Measurements from ENCODE around the gene ACER3.

ACER3 gene

DNA sequence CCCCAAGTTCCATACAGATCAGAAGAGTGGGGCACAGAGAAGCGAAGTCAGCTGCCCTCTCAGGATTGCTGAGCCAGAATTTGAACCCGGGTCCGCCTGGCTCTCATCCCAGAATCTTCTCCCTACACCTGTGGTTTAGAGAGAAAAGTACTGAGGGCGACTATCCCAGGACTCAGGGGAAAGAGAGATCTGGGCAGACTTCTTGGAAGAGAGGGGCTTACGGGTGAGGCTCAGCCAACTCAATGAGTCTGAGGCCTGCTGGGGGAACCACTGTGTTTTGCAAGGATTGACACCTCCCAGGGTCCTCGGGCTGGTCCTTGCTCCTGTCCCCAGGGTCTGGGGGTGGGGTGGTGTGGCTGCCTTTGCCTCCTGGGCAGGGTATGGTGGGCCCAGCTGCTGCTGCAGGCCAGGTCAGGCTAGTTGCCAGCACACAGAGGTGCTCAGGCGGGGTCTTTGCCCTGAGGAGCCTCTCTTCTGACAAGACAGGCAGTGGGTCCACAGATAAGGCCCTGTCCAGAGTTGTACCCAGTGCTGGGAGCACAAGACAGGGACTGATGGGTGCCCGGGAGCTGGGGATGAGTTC is 207.2 kb downstream of the ACER3 start:
- H3K9me3 Mint-ChIP-seq = no peaks in the 10 kb centered on the region
- H3K27ac Mint-ChIP-seq = no peak overlapping the region
- H3K4me3 Mint-ChIP-seq = no peak overlapping the region
- intact Hi-C loops (cut with micrococcal nuclease) = loop anchor here (2.0 kb wide), 1 partner anchor 21 kb away; no protein-coding TSS in a partner anchor
- H3K4me1 Mint-ChIP-seq (ENCODE audit: low read depth) = peaks cover 21% of the 10 kb centered on the region
- H3K36me3 Mint-ChIP-seq (ENCODE audit: low read depth) = no peaks in the 10 kb centered on the region
- peaks cover 45% of the 10 kb centered on the region for H3K27me3 Mint-ChIP-seq

DNA sequence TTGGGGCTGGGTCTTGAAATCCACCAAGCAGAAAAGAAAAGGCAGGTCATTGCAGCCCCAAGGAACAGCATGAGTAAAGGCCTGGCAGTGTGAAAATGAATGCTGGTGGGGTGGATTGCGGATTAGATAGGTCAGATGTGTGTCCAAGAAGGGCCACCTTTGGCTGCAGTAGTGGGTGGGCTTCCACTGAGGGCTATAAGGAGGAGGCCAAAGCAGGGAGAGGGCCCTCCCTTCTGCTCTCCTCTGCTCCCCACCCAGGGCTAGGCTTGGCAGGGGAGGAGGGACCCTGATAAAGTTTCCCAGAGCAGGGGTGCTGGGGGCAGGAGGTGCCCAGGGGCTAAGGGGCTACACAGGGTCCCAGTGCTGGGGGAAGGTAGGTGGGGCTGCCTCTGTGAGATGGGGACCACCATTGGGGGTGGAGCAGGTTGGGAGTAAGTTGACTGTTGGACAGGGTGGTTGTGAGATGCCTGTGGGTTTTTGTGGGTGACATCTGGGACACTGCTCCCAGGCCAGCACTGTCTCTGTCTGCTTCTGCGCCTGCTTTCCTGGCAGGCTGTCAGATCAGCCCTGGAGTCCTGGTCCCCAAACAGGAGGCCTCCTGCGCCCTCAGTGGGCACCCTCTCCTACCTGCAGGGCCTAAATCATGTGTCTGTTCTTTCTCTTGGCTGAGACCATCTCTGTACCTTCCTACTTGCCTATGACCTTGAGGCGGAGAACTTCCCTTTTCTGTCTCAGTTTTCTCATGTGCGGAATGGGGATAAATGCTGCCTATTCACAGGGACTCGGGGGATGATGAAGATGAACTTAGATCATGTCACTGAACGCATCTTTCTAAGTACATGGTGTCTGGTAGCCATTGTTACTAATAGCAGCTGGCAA is 208.0 kb downstream of the ACER3 start:
- Mint-ChIP-seq H3K4me1 (ENCODE audit: low read depth) (peaks cover 21% of the 10 kb centered on the region), H3K27ac (no peak overlapping the region), H3K4me3 (no peak overlapping the region), H3K36me3 (ENCODE audit: low read depth) (no peaks in the 10 kb centered on the region), H3K27me3 (peaks cover 43% of the 10 kb centered on the region), H3K9me3 (no peaks in the 10 kb centered on the region)
- intact Hi-C loops (cut with micrococcal nuclease) = no loop called here

DNA sequence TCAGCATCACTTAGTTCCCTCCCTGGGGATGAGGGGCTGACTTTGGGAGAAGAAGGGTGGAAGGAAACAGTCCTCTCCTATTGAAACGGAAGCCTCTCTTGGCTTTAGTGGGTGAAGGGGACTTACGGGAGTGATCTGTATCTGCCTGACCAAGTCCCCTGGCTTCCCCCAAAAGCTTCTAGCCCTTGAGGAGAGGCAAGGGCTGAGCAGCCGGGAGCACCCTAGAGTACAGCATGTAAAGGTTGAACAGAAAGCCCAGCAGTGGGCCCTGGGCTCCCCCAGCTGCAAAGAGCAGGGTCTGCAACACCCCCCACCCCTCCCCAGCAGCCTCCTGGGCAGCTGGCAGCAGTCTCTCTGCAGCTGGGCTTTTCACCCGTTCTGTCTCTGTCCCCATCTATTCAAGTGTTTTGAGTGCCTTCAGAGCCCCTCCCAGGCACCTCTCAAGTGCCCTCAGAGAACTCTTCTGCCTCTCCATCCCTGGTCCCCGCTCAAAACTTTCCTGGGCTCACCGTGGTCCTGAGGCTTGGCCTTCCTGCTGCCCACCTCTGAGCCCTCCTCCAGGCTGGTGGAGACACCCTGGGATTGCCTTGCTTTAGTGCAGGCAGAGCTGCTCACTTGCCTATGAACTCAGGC is 208.7 kb downstream of the ACER3 start:
- Mint-ChIP-seq H3K27ac (no peak overlapping the region), H3K4me3 (no peak overlapping the region), H3K4me1 (ENCODE audit: low read depth) (peaks cover 21% of the 10 kb centered on the region), H3K27me3 (peaks cover 44% of the 10 kb centered on the region), H3K9me3 (no peaks in the 10 kb centered on the region), H3K36me3 (ENCODE audit: low read depth) (no peaks in the 10 kb centered on the region)
- intact Hi-C loops (cut with micrococcal nuclease) = no loop called here

DNA sequence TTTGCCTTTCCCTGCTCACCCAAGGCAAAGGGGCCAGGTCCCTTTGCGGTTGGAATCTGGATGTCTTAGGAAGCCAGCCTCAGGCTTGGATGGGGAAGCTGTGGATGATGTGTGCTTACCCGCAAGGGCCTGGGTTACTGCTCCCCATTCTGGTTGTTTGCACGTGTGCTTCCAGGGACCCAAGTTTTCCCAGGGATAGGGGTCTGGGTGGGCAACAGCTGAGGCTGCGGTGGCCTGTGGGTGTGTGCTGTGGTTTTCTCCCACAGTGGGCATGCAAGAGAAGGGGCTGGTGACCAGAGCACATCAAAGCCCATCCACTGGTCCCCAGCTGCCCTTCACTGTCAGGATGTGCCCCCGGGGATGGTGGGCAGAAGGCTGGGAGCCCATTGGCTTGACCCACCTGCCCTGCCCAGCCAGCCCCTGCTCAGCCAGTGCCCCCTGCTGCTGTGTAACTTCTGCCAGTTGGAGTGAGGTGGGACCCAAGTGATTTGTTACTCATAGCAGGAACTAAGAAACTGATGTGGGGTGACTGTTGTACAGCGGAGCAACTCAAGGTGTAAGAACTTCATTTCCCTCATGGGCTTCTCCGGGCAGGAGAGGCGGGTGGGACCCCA is 209.4 kb downstream of the ACER3 start:
- no peaks in the 10 kb centered on the region for H3K9me3 Mint-ChIP-seq
- no peaks in the 10 kb centered on the region for H3K36me3 Mint-ChIP-seq (ENCODE audit: low read depth)
- H3K27ac Mint-ChIP-seq = no peak overlapping the region
- intact Hi-C loops (cut with micrococcal nuclease) = no loop called here
- H3K27me3 Mint-ChIP-seq = peaks cover 41% of the 10 kb centered on the region
- no peak overlapping the region for H3K4me3 Mint-ChIP-seq
- peaks cover 21% of the 10 kb centered on the region for H3K4me1 Mint-ChIP-seq (ENCODE audit: low read depth)

DNA sequence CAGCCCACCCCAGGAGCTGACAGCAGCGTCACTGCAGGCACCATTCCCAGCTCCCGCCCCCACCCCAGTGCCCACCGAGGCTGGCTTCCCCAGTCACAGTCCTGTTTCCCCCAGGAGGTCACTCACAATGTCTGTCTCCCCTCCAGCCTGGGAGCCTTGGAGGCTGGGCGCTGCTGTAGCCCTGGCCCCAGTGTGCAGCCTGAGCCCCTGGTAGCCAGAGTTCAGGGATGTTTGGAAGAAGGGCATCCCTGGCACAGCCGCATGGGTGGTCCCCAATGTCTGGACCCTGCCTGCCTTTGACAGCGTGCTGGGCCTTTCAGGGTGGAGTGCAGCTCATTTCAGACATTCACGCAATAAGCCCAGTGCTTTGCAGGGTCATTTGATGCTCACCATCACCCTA is 210.4 kb downstream of the ACER3 start:
- H3K36me3 Mint-ChIP-seq (ENCODE audit: low read depth) = no peaks in the 10 kb centered on the region
- peaks cover 34% of the 10 kb centered on the region for H3K27me3 Mint-ChIP-seq
- intact Hi-C loops (cut with micrococcal nuclease) = no loop called here
- H3K4me1 Mint-ChIP-seq (ENCODE audit: low read depth) = peaks cover 16% of the 10 kb centered on the region
- no peaks in the 10 kb centered on the region for H3K9me3 Mint-ChIP-seq
- H3K4me3 Mint-ChIP-seq = no peak overlapping the region
- H3K27ac Mint-ChIP-seq = no peak overlapping the region

DNA sequence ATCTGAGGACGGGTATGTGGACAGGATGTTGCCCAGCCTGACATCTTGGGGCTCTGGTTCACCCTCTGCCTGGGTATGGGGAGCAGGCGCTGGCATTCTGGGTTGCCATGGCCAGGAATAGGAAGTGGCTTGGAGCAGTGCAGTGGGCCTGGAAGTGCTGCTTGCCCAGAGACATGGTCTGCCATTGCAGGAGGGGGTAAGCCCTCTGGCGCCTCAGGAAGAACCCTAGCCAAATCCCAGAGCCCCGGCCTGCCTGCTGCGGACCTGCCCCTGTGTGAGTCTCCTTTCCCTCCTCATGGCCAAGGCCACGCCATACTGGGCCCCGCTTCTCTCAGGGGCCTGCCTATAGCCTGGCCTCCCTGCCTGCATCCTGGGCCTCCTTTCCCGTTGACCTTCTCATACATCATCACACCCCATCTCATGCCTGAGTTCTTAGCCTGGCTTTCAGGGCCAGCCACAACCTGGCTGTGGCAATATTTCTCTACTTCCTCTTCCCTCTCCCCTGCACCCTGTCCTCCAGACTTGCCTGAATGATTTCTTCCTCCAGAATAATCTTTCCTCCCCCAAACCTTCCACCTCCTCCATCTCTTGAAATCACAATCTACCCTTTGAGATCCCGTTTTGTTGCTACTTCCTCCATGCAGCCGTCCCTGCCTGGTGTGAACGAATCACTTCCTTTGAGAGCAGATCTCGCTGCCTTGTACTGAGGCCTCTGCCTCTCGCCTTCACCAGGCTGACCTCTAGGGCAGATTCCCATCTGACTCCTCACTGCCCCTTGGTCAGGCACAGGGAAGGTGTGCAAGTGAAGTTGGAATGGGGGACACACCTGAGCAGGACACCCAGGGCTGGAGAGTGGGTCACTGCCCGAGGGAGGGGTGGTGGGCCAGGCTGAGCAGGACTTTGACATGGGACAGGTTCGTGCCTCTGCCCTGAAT is 211.2 kb downstream of the ACER3 start:
- peak overlapping the region; percentile 5 for H3K27ac Mint-ChIP-seq
- H3K4me1 Mint-ChIP-seq (ENCODE audit: low read depth) = peaks cover 15% of the 10 kb centered on the region
- H3K36me3 Mint-ChIP-seq (ENCODE audit: low read depth) = no peaks in the 10 kb centered on the region
- H3K27me3 Mint-ChIP-seq = peaks cover 33% of the 10 kb centered on the region
- intact Hi-C loops (cut with micrococcal nuclease) = no loop called here
- no peak overlapping the region for H3K4me3 Mint-ChIP-seq
- no peaks in the 10 kb centered on the region for H3K9me3 Mint-ChIP-seq

DNA sequence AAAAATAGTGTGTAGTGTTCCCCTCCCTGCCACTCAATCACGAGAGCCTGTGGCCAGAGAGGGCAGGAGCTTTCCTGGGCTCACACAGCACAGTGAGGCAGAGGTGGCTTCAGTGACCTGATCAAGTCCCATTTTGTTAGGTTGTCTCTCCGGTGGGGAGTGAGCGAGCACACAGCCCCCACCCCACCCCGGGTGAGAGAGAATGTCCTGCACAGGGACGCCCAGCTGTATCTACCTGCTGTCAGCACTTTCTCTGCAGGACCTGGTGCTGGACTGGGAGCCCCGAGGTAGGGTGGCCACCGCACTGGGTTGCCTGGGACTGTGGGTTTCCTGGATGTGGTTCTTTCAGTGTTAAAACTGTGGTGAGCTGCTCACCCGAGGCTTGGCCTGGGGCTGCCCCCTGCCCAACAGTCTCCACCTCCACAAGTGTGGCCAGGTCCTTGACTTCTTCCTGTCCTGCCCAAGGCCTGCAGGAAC is 212.2 kb downstream of the ACER3 start:
- intact Hi-C loops (cut with micrococcal nuclease) = no loop called here
- Mint-ChIP-seq H3K4me1 (ENCODE audit: low read depth) (peaks cover 10% of the 10 kb centered on the region), H3K4me3 (no peak overlapping the region), H3K9me3 (no peaks in the 10 kb centered on the region), H3K27ac (no peak overlapping the region), H3K36me3 (ENCODE audit: low read depth) (no peaks in the 10 kb centered on the region), H3K27me3 (peaks cover 27% of the 10 kb centered on the region)

DNA sequence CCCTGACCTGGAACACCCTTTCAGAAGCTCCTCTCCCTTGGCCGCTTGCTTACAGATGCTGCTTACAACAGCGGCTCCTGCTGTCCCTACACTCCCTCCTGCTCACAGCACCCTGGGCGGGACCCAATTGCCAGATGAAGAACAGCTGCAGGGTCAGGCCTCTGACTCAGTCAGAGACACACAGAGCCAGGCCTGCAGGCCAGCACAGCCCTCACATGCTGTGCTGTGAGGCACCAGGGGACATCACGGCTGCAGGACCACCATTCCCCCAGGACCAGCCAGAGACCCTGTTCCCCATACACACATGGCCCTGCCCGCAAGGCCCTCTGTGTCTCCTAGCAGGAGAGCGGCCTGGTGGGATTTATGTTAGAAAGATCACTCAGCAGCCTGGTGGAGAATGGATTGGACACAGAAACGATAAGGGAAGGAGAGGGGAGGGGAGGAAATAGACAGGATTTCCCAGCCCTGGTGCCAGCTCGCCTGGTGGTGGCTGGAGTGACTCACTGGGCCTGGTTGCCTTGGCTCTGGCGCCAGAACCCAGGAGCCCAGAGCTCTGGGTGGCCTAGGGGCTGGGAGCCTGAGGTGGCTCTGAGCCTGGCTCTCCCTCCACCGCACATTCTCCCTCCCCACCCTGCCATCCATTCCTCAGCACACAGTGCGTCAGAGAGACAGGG is 212.7 kb downstream of the ACER3 start:
- Mint-ChIP-seq H3K9me3 (no peaks in the 10 kb centered on the region), H3K36me3 (ENCODE audit: low read depth) (no peaks in the 10 kb centered on the region), H3K27ac (no peak overlapping the region), H3K4me3 (no peak overlapping the region), H3K27me3 (peaks cover 25% of the 10 kb centered on the region), H3K4me1 (ENCODE audit: low read depth) (peaks cover 10% of the 10 kb centered on the region)
- intact Hi-C loops (cut with micrococcal nuclease) = no loop called here

DNA sequence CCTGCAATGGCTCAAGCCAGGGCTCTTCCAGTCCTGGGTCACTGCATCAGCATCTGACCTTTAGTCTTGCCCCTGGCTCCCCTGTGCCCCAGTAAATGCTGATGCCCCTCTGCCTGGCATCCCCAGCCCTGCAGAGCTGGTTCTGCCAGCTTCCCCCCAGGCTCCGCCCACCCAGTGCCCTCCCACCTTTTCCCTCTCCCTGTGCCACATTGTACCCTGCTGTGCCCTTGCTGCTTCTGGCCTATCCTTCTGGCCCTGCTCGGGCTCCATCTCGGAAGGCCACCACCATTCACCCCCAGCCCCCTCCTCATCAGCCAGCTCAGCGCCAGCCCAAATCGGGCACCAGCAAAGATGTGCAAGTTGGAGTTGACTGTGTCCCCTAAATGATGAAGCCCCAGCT is 213.5 kb downstream of the ACER3 start:
- Mint-ChIP-seq H3K27me3 (peaks cover 23% of the 10 kb centered on the region), H3K9me3 (no peaks in the 10 kb centered on the region), H3K4me3 (no peak overlapping the region), H3K4me1 (ENCODE audit: low read depth) (peaks cover 10% of the 10 kb centered on the region), H3K27ac (no peak overlapping the region), H3K36me3 (ENCODE audit: low read depth) (no peaks in the 10 kb centered on the region)
- intact Hi-C loops (cut with micrococcal nuclease) = no loop called here

DNA sequence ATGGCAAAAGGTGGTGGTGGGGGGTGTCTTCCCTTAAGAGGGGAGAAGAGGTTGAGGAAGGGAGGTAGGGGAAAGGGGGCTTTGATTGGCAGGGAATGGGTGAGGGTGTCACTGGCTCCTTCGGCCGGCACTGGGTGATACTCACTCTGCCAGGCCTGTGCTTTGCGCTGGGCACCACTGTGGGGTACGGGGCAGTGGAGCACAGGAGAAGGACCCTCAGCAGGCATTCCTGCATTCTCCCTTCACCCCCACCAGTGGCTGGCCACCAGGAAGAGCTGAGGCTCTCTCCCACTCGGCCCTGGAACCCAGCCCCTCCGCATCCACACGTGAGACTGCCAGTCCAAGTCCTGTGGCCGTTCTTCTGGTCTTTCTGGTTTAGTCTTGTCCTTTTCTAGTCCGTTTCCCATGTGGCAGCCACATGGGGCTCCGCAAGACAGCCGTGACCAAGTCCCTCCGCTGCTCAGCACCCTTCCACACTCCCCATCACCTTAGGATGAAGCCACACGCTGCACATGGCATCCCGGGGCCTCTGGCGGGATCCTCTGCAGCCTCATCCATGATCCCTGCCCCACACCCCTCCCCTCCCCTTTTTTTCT is 214.0 kb downstream of the ACER3 start:
- Mint-ChIP-seq H3K4me3 (no peak overlapping the region), H3K4me1 (ENCODE audit: low read depth) (peaks cover 10% of the 10 kb centered on the region), H3K27me3 (peaks cover 19% of the 10 kb centered on the region), H3K36me3 (ENCODE audit: low read depth) (no peaks in the 10 kb centered on the region), H3K9me3 (no peaks in the 10 kb centered on the region), H3K27ac (no peak overlapping the region)
- intact Hi-C loops (cut with micrococcal nuclease) = no loop called here

DNA sequence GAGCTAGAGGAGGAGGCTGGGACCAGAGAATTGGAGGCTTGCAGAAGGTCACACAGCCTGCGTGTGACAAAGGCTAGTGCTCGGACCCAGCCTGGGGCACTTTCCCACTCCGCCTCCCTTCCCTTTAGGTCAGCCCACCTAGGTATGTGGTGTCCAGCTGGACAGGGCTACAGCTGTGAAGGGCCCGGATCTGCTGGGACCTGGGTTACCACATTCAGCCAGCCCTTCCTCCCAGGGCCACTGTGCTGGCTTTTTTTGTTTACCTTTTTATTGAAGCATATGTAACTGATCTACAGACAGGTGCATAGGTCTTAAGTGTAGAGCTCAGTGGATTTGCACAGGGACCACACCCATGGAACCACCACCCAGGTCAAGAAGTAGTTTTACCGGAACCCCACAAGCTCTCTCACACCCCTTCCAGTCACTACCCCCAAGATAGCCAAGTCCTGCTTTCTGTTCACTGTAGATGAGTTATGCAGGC is 214.7 kb downstream of the ACER3 start:
- Mint-ChIP-seq H3K27me3 (peaks cover 13% of the 10 kb centered on the region), H3K4me1 (ENCODE audit: low read depth) (peaks cover 10% of the 10 kb centered on the region), H3K4me3 (no peak overlapping the region), H3K9me3 (no peaks in the 10 kb centered on the region), H3K36me3 (ENCODE audit: low read depth) (no peaks in the 10 kb centered on the region), H3K27ac (no peak overlapping the region)
- intact Hi-C loops (cut with micrococcal nuclease) = no loop called here

All from dendritic cell treated with granulocyte-macrophage colony-stimulating factor and Interleukin-4, amounts not matched to agents 40 ng/mL and 50 ng/mL, for 4 days (primary cell).